Placental pericyte (primary cell): Measurements from ENCODE around the gene ZAR1. TPM values are rescaled to one million over a fixed set of nuclear protein-coding genes. Genes with fewer than 3 reads are reported as not detected.

Experiments
- total RNA-seq: library from RNA; depleted of rRNA; stranded (reverse); fragments of >200 nt; gene quantifications from 2 replicates; pipeline ENCODE4 v1.2.3, GENCODE V29; 2012

Gene ZAR1, protein sequence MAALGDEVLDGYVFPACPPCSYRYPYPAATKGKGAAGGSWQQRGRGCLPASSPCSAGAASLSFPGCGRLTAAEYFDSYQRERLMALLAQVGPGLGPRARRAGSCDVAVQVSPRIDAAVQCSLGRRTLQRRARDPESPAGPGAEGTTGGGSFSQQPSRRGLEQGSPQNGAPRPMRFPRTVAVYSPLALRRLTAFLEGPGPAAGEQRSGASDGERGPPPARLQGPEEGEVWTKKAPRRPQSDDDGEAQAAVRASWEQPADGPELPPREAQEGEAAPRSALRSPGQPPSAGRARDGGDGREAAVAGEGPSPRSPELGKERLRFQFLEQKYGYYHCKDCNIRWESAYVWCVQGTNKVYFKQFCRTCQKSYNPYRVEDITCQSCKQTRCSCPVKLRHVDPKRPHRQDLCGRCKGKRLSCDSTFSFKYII
- not detected in 2 replicates for total RNA-seq

DNA sequence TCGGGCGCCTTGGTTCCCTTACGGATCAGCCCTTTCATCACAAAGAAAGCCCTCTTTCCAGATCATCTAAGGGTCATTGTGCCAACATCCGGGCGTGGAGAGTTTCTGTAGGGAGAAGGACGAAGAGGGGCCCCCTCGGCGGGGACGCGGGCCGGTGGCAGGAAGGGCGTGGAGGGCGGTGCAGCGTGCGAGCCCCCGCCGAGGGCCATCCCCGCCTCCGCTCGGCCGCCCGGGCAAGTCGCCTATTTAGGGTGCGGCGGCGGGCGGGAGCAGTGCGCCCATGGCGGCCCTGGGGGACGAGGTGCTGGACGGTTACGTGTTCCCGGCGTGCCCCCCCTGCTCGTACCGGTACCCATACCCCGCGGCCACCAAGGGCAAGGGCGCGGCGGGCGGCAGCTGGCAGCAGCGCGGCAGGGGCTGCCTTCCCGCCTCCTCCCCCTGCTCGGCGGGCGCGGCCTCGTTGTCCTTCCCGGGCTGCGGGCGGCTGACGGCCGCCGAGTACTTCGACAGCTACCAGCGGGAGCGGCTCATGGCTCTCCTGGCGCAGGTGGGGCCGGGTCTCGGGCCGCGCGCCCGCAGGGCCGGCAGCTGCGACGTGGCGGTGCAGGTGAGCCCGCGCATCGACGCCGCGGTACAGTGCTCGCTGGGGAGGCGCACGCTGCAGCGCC is at the start of gene ZAR1:
Gene ZAR1 (plus strand): TSS at position 241 of the 668 bp plus-strand sequence. CDS start 40 bp downstream, at position 281.

DNA sequence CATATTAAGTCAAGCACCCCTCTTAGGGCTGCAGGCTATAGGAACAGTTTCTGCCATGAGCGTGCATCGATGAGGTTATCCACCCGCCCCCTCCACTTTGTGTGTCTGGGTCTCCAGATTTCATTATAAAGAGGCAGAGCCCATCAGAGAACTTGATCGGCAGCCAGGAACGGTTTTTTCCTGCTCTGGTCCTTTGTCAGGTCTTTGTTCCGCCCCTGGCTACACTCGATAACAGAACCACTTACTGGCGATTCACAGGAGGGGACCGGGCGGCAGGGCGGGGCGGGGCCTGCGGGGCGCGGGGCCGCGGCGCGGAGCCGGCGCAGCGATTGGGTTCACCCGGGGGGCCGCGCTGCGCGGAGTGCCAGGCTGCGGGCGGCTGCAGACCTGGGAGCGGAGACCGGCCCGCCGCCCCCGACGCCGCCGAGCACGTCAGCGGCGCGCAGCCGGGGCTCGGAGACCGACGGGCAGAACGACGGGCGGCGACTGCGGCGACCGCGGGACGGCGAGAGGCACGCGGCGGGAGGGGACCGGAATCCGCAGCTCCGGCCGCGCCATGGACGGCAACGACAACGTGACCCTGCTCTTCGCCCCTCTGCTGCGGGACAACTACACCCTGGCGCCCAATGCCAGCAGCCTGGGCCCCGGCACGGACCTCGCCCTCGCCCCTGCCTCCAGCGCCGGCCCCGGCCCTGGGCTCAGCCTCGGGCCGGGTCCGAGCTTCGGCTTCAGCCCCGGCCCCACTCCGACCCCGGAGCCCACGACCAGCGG is 6.9 kb upstream of the ZAR1 start, which contains the start of gene SLC10A4:
Gene SLC10A4 (plus strand): TSS at position 338 of the 771 bp plus-strand sequence. CDS start 219 bp downstream, at position 557.

Other genes with a start within 250 kb of the ZAR1 start
- under 0.01 and 0.72 TPM in 2 replicates for gene TEC, start 220.4 kb upstream of the ZAR1 start, total RNA-seq
- gene SLAIN2, start 148.7 kb upstream of the ZAR1 start, total RNA-seq: 39.4 and 98.5 TPM in 2 replicates
- not detected in 2 replicates for gene SLC10A4, start 6.9 kb upstream of the ZAR1 start, total RNA-seq